ENCODE results near the gene KIF21B.

- no peak for TF ChIP-seq POLR2A (IDR thresholded peaks at IDR 0.05)
- TF ChIP-seq, protein P1, sequence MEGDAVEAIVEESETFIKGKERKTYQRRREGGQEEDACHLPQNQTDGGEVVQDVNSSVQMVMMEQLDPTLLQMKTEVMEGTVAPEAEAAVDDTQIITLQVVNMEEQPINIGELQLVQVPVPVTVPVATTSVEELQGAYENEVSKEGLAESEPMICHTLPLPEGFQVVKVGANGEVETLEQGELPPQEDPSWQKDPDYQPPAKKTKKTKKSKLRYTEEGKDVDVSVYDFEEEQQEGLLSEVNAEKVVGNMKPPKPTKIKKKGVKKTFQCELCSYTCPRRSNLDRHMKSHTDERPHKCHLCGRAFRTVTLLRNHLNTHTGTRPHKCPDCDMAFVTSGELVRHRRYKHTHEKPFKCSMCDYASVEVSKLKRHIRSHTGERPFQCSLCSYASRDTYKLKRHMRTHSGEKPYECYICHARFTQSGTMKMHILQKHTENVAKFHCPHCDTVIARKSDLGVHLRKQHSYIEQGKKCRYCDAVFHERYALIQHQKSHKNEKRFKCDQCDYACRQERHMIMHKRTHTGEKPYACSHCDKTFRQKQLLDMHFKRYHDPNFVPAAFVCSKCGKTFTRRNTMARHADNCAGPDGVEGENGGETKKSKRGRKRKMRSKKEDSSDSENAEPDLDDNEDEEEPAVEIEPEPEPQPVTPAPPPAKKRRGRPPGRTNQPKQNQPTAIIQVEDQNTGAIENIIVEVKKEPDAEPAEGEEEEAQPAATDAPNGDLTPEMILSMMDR (IDR thresholded peaks at IDR 0.05), result no peak
Measured at GRCh38 chr1:201023920-201024624, 558 bp upstream of the KIF21B start.
